GM12864 (cell line): Measurements from ENCODE around the gene B4GALNT2.
A peak's percentile ranks its signal among the peaks of the same experiment; 100 is the strongest.

ENCODE experiments used
- DNase-seq: peaks from one replicate; pipeline ENCODE4 v3.0.0-alpha.2; 2011; ENCODE audit warnings: low read depth
- H3K4me3 ChIP-seq: 2 replicates; pipeline ENCODE4 v1.5.1; 2011; ENCODE audit warnings: mild to moderate bottlenecking, low read depth, low read length, control low read depth
- TF ChIP-seq, protein P1 (sequence below): IDR thresholded peaks from 2 replicates; pipeline ENCODE4 v1.5.1; 2011; ENCODE audit warnings: low read depth, mild to moderate bottlenecking, moderate library complexity, low read length, control low read depth, inconsistent platforms; ENCODE audit errors: missing control alignments

The B4GALNT2 gene

GRCh38 chr17:49210158-49211029 is 77.8 kb downstream of the B4GALNT2 start, which contains the start of the genes ABI3 and GNGT2:
ABI3 (plus strand) TSS chr17:49210707; CDS start chr17:49210725, 18 bp downstream.
GNGT2 (minus strand) TSS chr17:49210574; CDS start chr17:49207422, 3,152 bp downstream.
- TF ChIP-seq, protein P1, sequence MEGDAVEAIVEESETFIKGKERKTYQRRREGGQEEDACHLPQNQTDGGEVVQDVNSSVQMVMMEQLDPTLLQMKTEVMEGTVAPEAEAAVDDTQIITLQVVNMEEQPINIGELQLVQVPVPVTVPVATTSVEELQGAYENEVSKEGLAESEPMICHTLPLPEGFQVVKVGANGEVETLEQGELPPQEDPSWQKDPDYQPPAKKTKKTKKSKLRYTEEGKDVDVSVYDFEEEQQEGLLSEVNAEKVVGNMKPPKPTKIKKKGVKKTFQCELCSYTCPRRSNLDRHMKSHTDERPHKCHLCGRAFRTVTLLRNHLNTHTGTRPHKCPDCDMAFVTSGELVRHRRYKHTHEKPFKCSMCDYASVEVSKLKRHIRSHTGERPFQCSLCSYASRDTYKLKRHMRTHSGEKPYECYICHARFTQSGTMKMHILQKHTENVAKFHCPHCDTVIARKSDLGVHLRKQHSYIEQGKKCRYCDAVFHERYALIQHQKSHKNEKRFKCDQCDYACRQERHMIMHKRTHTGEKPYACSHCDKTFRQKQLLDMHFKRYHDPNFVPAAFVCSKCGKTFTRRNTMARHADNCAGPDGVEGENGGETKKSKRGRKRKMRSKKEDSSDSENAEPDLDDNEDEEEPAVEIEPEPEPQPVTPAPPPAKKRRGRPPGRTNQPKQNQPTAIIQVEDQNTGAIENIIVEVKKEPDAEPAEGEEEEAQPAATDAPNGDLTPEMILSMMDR, result no peak
- peak within 1 kb of the TSS; percentile 89 for H3K4me3 ChIP-seq
- DNase-seq, result peak; percentile 83

DNA sequence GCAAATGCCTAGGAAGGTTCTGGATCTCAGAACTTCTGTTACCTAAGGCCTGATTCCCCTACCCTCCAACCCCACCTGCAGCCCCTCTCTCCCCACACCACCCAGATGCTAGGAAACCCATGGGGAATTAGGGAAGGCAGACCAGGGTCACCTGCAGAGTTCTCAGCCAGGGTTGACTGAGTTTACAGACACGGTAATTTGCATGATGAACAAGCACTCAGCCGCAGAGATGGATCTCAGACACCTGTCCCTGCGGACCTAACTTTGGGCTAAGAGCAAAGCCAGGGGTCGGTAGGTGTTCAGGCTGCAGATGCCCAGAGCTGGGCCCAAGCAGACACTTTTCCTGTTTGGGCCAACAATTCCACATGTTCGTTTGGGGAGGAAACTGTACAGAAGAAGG is 80.8 kb downstream of the B4GALNT2 start:
- DNase-seq, result no peak
- TF ChIP-seq, protein P1, result no peak
- peak overlapping the region; percentile 89 for H3K4me3 ChIP-seq

- TF ChIP-seq, protein P1, result no peak
- no peak for DNase-seq
- peak overlapping the region; percentile 89 for H3K4me3 ChIP-seq
Measured at GRCh38 chr17:49213847-49214246, 81.3 kb downstream of the B4GALNT2 start.

DNA sequence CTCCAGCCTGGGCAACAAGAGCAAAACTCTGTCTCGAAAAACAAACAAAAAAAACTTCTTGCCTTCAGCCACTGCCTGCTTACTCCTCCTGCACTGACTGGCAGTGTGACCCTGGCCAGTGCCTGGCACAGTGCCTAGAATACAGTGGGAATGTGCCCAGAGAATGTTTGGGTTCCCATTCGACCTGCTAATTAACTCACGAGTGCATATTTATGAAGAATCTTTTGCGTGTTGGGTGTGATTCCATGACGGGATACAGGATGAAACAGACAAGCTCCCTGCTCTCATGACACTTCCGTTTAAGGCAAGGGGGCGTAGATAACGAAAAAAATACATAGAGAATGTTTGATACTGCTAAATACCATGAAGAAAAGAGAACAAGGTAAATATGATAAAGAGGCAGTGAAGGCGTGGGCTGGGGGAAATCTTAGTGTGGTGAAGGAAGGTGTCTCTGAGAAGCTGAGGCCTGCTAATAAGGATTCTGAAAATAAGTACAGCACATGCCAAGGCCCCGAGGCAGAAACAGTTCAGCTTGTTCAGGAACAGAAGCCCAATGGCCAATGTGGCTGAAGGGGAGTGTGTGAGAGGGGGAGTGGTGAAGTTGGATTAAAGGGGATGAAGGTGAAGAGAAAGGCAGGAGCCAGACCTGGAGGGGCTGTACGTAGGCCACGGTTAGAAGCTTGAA is 82.2 kb downstream of the B4GALNT2 start:
- no peak for DNase-seq
- TF ChIP-seq, protein P1, result no peak
- peak overlapping the region; percentile 35 for H3K4me3 ChIP-seq

DNA sequence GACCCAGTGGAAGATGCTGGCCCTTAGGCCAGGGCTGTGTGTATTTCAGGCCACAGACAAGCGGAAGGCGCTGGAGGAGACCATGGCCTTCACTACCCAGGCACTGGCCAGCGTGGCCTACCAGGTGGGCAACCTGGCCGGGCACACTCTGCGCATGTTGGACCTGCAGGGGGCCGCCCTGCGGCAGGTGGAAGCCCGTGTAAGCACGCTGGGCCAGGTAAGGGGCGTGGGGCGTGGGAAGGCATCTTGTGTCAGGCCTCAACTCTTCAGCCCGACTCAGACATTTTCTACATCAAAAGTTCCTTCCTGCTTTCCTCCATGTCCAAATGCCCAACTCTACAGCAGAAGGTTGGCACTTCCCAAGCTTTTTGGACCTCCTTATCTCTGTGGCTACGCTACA is 83.9 kb downstream of the B4GALNT2 start:
- H3K4me3 ChIP-seq, result peak overlapping the region; percentile 18
- TF ChIP-seq, protein P1, result no peak
- no peak for DNase-seq

GRCh38 chr17:49216953-49217650 is 84.5 kb downstream of the B4GALNT2 start:
- no peak overlapping the region for H3K4me3 ChIP-seq
- no peak for DNase-seq
- TF ChIP-seq, protein P1, result no peak
